GM19043 (cell line): ENCODE results near the gene NCOA3.
"Not testable (repeated sequence)": the region's sequence is repeated elsewhere in the genome, so short reads cannot be mapped to it uniquely, and the experiment has no call there.

Experiments used
- ATAC-seq: cut with Tn5 transposase; IDR thresholded peaks from one replicate; pipeline ENCODE4 v1.9.1; 2021; ENCODE audit warnings: low read depth; ENCODE audit not compliant: unreplicated experiment

Gene NCOA3

DNA sequence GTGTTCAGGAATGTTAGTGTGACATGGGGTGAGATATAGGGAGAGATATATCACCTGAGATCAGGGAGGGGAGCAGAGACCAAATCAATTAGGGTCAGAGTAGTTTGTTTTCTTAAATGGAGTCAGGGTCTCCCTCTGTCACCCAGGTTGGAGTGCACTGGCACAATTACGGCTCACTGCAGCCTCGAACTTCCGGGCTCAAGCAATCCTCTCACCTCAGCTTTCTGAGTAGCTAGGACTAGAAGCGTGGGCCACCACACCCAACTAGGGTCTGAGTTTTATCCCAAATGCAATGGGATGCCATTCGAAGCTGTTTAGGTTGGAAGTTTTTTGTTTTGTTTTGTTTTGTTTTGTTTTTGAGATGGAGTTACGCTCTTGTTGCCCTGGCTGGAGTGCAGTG, 3.1 kb upstream of the NCOA3 start:
- no peak for ATAC-seq

DNA sequence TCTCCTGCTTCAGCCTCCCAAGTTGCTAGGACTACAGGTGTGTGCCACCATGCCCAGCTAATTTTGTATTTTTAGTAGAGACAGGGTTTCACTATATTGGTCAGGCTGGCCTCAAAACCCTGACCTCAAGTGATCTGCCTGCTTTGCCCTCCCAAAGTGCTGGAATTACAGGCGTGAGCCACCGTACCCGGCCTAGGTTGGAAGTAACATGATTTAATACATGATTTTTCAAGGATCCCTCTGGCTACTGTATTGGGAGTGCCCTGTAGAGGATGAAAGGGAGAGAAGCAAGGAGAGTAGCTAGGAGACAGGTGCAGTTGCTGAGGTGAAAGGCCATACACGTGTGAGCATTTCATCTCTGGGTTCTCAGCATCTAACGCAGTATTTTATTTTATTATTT, 2.6 kb upstream of the NCOA3 start:
- ATAC-seq = no peak

DNA sequence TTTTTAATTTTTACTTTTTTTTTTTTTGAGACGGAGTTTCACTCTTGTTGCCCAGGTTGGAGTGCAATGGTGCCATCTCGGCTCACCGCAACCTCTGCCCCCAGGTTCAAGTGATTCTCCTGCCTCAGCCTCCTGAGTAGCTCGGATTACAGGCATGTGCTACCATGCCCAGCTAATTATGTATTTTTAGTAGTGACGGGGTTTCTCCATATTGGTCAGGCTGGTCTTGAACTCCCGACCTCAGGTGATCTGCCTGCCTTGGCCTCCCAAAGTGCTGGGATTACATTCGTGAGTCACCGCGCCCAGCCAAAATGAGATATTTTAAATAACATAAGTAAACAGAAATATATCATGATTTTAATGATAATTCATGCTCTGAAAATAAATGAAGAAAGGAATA, 1.6 kb upstream of the NCOA3 start:
- ATAC-seq = not testable (repeated sequence)

DNA sequence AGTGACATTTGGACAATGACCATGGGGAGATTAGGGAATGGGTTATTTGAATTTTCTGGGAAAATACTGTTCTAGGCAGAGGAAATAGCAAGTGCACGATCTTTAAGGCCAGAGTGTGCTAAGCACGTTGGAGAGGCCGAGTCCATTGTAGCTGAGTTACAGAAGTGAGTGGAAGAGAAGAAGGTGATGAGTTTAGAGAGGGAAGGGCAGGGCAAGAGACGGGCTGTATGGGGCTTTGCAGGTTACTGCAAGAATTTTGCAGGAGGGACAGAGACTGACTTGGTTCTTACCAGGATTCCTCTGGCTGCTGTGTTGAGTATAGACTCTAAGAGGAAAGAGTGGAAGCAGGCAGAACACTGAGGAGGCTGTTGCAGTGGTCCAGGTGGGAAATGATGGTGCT, 1.1 kb upstream of the NCOA3 start:
- ATAC-seq = no peak

DNA sequence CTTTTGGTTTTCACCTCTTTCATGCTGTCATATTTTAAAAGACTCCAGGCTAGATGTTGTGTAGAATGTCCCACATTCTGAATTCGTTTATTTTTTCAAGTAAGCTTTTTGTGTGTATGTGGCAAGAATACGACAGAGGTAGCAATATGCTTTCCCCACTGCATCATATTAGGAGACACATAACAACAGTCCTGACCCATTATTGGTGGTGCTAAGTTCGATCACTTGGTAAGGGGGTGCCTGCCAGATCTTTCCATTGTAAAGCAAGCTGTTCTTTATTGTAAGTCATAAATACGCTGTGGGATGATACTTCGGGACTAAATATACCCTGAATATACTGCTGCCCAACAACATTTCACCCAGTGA, 588 bp upstream of the NCOA3 start:
- no peak for ATAC-seq

DNA sequence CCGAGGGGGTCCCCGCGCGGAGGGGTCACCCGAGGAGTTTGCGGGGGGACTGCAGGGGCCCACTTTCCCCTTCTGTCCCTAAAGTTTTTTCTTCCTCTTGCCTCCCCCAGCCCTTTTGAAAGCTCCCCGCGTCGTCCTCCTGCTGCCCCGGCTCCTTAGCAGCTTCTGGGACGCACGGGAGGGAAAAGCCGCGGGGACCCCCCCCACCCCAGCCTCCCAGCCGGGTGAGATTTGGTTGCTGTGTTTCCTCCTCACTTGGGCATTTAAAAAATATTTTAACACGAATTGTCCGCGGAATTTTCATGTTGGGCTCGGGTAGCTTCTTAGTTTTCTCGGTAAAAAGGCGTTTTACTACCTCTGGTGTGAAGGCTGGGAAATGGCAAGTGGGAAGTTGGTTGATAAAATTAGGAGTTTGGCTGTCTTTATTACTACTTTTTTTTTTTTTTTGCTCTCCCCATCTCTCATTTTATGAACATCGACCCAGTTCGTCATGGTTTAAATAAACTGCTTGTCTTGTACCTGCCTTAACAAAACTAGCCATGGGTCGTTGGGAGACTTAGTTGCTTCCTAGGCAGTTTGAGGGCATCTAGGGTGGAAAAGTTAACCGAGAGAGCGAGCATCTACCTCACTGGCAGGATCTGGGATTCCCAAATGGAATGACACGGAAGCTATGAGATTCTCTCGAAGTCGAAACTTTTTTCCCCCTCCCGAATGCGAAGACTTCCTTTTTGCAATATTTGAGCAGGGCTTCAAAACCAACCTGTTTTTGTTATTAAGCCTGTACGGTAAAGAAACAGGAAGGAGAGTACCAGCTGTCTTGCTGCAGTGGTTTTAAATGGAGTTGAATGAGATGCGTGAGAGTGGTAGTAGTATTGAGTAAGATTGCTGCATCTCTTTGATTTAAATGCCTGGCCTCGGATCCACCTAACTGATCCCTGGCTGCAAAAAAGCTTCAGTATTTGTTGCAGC, 868 bp downstream of the NCOA3 start:
- ATAC-seq = no peak

DNA sequence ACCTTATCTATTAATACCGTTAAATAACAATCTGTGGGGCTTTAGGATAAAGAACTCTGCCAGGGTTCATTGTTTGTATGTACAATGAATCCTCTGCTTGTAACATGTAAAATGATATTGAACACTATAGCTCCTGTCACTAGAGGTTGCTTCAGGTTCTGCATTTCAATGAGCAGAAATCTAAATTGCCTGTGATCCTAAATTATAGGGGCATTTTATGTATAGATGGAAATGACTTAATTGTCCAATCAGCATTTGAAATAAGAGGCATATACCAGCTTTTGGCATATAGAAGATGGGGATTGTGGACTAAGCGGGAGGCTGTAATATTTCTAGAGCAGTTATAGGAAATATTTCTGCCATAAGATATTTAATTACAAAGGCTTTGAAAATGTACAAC, 2.0 kb downstream of the NCOA3 start:
- ATAC-seq = no peak

DNA sequence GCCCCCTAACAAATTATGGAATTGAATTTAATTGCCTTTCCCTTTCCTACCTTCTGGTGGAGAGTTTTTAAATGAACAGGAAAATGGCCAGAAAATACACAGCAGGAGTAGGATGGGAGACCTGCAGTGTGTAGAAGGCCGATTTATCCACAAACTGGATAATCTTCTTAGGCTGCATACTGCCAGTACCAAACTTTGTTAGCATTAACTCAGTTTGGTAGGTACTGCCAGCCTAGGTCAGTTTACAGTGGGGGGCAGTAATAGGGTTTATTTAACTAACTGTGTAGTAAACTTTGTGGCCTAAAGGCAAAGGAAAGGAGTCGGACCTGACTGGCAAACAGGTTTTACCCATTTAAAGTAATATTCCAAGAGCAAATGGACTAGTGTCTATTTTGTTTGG, 4.6 kb downstream of the NCOA3 start:
- no peak for ATAC-seq

DNA sequence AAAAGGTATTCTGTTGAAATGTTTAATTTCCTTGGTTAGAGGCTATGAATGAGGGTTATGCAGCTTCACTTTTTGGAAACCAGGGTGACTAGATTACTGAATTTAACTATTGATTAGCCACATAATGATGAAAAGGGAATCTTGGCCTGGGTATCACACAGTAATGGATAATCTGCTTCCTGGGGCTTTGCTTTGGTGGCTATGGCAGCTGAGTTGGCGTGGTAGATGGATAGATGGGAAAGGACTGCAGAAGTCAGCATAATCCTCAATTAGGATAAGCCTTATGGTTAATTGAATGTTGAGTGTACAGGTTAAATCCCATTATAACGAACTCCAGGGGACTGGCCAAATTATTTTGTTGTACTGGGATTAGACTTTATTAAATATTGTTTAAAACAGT, 5.2 kb downstream of the NCOA3 start:
- ATAC-seq = no peak

DNA sequence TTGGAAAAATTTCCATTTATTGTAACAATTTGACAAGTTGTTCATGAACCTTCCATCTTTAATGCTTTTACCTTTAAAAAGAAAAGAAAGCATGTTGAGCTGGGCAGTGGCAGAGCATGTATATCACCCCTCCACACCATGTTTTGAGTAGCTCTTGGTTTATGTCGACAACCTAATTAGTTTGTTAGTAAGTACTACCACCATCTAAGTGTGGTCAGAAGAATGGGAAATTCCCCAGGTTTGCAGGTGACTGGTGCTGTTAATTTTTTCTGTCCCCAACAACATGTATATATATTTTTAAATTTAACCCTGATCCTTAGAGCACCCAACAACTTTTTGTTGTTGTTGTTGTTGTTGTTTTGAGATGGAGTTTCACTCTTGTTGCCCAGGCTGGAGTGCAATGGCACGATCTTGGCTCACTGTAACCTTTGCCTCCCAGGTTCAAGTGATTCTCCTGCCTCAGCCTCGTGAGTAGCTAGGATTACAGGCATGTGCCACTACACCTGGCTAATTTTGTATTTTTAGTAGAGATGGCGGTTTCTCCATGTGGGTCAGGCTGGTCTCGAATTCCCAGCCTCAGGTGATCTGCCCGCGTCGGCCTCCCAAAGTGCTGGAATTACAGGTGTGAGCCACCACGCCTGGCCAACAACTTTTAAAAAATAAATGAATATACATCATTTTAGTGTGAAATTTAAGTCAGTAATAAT, 5.7 kb downstream of the NCOA3 start:
- not testable (repeated sequence) for ATAC-seq

DNA sequence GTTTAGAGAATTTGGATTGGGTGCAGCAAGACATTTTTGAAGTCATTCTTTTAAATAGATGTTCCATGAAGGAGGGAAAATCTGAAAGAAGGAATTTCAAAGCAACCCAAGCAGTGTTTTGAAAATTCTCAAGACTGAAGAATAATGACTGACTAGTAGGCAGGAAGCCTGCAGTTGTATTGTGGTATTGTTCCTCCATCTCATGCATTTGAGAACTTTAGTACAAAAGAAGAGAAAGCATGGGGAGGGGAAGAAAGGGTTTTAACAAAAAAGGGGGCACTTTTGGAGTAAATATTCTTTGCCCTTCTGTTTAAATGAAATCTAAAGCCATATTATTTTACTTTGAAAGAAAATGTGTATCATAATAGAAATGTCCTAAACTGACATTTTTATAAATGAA, 6.6 kb downstream of the NCOA3 start:
- ATAC-seq = no peak

DNA sequence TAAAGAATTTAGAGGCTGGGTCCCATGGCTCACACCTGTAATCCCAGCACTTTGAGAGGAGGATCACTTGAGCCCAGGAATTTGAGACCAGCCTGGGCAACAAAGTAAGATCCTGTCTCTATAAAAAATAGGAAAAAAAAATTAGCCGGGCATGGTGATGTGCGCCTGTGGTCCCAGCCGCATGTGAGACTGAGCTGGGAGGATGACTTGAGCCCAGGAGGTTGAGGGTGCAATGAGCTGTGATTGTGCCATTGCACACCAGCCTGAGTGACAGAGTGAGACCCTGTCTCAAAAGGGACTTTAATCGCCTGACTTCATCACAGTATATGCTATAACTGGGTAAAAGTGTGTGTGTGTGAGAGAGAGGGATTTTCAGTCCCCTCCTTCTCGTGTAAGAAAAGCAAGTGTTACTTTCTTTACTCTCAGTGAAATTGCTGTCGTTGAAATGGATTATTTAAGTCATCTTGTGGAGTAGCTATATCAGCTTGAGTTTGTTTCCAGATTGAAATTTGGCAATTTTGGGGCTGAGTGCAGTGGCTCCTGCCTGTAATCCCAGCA, 7.5 kb downstream of the NCOA3 start:
- no peak for ATAC-seq

DNA sequence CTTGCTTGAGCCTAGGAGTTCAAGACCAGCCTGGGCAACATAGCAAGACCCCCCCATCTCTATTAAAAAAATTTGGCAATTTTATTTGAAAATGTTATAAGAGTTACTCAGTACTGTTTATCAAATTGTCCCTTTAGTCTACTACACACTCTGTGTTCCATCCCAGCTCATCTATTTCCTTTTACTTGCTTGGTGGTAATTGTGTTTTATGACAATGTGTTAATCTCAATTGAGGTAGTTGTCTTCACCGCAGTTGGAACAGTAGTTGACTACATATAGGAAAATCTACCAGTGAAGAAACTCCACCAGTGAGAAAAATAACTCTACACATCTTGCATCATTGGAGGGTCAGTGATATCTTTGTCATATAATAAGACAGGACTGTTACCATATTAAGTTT, 8.0 kb downstream of the NCOA3 start:
- no peak for ATAC-seq

DNA sequence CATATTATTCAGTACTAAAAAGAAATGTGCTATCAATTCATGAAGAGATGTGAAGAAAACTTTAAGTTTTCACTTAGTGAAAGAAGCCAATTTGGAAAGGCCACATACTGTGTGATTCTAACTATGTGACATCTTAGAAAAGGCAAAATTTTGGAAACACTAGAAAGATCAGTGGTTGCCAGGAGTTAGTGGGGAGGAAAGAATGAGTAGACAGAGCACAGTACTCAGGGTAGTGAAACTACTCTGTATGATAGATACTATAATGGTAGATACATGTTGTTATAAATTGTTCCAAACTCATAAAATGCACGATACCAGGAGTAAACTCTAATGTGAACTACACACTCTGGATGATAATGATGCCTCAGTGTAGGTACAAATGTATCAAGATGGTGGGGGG, 14.2 kb downstream of the NCOA3 start:
- no peak for ATAC-seq

DNA sequence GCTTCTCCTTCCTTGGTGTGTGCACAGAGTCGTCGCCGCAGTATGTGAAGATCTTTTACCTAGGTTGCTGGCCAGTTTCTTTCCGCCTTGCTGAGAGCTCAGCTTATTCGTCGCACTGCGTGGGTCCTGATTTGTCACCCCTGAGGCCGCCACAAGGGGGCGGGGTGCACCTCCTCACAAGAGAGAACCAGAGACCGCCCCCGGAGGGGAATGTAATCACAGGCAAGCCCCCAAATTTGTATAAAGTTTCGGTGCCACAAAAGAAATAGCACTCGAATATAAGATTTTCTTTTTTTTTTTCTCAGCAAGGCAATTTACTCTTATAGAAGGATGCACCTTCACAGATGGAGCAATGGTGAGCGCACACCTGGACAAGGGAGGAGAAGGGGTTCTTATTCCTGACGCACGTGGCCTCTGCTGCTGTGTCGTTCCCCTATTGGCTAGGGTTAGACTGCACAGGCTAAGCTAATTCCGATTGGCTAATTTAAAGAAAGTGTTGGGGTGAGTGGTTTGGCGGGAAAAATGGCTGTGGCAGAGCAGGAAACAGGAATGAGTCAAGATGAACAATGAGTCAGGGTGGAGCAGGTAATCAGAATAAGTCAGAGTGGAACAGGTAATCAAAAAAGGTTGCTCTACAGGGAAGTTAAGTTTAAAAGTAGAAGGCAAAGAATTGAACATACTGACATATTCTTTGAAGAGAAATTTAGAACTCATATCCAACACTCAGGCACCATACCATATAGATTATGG, 19.5 kb downstream of the NCOA3 start:
- ATAC-seq = no peak

DNA sequence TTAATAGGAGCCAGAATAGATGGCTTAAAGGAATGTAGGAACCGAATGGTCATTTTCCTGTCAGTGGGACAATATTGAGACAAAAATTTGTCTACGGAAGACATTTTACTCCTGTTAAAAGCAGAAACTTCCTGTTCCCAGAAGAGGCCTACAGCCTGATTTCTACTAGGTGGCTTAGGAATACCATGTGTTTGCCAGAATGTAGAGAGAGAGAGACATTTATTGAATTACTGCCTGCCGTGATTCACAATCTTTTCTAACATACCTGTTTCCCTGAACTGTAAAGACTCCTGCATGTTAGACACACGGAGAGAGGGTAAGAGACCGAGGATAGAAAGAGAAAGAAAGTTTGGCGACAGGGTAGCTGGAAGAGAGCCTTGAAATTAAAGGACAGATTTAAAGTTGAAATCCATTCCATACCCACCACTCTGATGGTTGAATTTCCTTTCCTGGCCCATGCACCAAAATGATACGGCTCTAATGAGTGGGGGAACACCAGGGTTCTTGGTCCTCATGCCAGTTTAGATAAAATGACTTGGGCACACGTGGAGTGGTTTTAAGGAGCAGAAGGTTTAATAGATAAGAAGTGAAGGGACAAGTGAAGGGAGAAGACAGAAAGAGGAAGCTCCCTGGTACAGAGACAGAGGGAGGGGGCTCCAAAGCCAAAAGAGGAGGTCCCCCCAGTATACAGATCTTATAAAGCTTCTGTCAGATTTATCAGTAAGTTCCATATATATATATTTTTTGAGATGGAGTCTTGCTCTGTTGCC, 22.5 kb downstream of the NCOA3 start:
- ATAC-seq = no peak

DNA sequence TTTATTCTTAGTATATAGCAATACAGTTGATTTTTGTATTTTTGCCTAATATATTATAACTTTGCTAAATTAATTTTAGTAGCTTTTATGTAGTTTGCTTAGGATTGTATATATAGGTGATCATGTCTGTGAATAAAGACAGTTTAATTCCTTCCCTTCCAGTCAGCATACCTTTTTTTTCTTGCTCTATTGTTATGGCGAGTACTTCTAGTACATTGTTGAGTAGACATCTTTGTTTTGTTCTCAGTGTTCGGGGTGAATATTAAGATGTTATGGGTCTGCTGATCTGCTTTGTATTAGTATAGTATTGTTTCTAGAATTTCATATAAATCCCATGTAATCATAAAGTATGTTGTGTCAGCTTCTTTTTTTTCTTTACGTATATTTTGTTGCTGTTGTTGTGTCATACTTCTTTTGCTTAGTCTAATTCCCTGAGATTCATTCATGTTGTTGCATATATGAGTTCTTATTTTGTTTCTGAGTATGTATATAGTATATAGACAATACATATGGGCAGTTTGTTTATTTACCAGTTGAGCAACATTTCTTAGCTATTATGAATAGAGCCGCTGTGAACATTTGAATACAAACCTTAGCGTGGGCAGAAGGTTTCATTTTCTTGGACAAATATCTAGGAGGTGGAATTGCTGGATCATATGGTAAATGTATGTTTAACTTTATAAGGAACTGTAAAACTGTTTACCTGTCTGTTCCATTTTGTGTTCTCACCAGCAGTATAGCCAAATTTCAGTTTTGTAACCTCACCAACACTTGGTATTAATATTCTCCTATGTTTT, 25.5 kb downstream of the NCOA3 start:
- no peak for ATAC-seq

DNA sequence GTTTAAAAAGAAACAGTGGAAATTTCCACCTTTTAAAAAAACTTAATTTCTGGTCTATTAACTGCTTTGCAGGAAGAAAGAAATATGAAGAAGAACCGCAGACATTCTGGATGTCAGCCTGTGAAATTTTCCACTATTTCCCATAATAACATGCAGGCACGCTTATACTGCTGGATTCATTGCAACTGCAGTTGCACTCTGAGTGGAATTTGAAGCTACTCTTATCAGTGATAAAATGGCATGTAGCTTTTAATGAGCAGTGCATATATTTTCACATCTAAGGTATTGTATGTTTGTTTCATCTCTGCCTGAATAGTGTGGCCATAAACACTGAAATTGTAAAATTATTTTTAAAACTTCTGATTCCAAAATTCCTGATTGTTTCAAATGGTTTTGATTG, 28.2 kb downstream of the NCOA3 start:
- no peak for ATAC-seq

DNA sequence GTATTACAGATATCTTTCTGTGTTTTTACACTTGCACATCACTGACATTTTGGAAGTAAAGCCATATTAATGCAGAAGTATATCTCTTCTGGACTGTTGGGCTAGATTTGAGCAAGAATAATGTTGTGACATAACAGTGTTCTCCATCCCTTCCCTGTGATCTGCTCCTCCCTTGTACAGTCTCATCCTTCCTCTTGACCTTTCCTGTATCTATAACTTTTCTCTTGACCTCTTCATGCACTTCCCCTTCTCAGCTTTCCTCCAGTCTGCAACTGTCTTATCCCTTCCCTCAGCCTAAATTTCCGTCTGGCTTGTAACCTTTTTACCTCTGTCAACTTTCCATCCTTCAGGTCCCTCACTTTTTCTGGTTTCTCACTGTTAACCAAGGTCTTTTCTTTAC, 29.8 kb downstream of the NCOA3 start:
- no peak for ATAC-seq
